ENCODE data around the gene SUGP2.
"Not testable (repeated sequence)": the region's sequence is repeated elsewhere in the genome, so short reads cannot be mapped to it uniquely, and the experiment has no call there.

The SUGP2 gene

DNA sequence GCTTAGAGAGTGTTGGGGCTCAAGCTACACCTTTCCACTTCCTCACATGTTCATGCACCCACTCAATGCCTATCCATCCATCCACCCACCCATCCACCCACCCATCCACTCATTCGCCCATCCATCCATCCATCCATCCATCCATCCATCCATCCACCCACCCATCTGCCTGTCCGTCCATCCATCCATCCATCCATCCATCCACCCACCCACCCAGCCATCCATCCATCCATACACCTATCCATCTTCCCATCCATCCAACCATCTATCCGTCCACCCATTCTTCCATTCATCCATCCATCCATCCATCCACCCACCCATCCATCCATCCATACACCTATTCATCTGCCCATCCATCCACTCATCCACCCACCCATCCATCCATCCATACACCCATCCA lies 79.2 kb downstream of the SUGP2 start:
- DNase-seq (ENCODE audit: low read depth, low spot score): no peak

- DNase-seq (ENCODE audit: low read depth, low spot score): not testable (repeated sequence)
Observed at GRCh38 chr19:18952364-18953003, 80.8 kb downstream of the SUGP2 start.

GRCh38 chr19:18951721-18952281 lies 81.5 kb downstream of the SUGP2 start:
- peak; percentile 83 for DNase-seq (ENCODE audit: low read depth, low spot score)

DNA sequence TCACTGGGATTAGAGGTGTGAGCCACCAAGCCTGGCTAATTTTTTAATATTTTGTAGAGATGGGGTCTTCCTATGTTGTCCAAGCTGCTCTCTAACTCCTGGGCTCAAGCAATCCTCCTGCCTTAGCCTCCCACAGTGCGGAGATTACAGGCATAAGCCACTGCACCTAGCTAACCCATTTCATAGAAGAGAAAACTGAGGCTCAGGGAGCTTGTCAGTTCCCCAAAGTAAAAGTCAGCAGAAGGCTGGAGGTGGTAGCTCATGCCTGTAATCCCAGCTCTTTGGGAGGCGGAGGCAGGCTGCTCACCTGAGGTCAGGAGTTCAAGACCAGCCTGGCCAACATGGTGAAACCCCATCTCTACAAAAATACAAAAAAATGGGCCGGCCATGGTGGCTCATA lies 83.5 kb downstream of the SUGP2 start:
- no peak for DNase-seq (ENCODE audit: low read depth, low spot score)

DNA sequence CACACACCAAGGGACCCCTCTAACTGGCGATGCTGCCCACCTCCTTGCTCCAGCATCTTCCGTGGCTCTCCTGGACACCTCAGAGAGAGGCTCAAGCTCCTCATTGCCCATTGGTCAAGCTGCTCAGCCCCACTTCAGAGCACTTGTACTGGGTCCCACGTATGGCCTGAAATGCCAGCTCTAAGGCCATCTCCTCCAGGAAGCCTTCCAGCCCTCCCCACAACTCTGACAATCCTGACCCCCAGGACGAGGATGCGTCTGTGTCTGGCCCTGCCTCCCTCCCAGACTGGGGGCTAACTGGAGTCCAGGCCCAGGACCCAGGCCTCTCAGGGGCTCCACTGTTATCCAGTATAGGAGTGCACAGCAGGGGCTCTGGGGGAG lies 84.4 kb downstream of the SUGP2 start:
- no peak for DNase-seq (ENCODE audit: low read depth, low spot score)

DNA sequence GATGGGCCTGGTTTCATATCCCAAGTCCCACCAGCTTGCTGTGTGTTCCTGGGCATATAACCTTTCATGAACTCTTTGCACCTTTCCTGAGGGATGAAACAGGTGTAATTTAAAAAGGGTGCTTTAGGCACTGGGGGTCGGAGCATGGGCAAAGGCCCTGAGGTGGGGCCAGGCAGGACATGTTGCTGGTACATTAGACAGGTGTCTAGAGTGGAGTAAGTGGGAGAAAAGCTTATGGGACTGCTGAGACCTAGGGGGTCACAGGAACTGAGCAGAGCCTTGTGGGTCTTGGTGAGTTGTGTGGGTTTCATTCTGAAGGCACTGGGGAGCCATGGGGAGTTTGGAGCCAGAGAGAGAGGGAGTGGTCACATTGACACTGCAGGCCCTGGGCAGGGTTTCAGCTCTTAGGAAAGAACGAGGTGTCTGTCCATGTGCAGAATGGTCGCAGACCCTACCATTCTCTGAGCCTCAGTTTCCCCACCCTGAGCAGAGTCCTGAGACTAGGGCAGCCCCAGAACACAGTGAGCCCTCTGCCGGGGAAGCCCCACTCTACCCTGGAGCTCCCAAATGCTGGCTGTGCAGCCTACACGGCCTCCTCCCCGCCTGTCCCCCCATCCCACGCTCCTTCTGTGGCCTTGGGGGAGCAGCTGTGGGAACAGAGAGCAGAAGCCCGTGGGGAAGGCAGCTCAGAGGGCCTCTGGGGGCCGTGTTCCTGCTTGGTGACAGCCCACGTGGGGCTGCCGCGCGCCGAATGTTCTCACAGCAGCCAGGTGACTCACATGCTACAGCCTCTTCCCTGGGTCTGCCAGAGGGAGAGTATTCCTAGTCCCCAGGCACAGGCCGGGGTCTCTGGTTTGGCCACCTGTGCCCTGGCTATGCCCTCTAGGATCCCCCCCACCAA lies 85.0 kb downstream of the SUGP2 start:
- DNase-seq (ENCODE audit: low read depth, low spot score): no peak

- DNase-seq (ENCODE audit: low read depth, low spot score): no peak
Observed at GRCh38 chr19:18946918-18947317, 86.4 kb downstream of the SUGP2 start.

GRCh38 chr19:18946335-18946734 lies 87.0 kb downstream of the SUGP2 start:
- DNase-seq (ENCODE audit: low read depth, low spot score): no peak

- DNase-seq (ENCODE audit: low read depth, low spot score): no peak
Observed at GRCh38 chr19:18945297-18945696, 88.0 kb downstream of the SUGP2 start.

GRCh38 chr19:18943465-18943864 lies 89.9 kb downstream of the SUGP2 start:
- no peak for DNase-seq (ENCODE audit: low read depth, low spot score)

DNA sequence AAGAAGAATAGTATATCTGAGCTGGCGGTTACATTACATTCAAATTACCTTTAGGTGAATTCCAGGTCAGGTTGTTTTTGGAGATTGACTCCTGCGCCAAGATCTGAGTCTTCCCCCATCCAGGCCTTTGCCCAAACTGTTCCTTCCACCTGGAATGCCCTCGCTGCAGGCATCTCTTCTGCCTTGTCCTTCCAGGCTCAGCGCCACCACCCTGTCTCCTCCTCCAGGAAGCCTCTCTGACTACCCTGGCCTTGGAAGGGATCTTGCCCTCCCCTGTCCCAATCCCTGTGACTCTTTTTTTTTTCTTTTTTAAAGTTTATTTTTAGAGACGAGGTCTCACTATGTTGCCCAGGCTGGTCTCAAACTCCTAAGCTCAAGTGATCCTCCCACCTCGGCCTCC lies 90.6 kb downstream of the SUGP2 start:
- DNase-seq (ENCODE audit: low read depth, low spot score): no peak

GRCh38 chr19:18941628-18942354 lies 91.5 kb downstream of the SUGP2 start:
- no peak for DNase-seq (ENCODE audit: low read depth, low spot score)

All from ELF-1 (cell line).